Measurements from ENCODE around the gene KCNK4. TPM values are rescaled to one million over a fixed set of nuclear protein-coding genes. Genes with fewer than 3 reads are reported as not detected.

KCNK4 gene
- total and polyA plus RNA-seq, 2 donors (not counting 3 experiments of a cell fraction or from before 2014, with no cell fraction given), result 0.06 to 0.44 TPM

DNA sequence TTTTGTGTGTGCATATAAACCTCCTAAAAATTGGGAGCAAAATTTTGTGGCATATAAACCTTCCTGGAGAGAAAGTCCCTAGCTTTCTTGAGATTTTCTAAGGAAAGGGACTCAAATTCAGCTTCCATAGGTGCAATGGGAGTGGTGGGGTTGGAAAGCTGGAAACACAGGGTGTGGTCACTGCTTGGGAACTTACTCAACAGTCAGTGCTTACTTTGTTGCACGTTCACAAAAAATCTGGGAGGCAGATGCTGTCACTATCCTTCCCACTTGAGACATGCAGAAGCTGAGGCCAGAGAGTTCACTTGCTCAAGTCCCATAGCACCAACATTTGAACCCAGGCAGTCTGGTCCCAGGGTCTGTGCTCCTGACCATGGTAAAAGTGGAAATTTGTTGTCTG lies 5.1 kb downstream of the KCNK4 start:
- no TSS peak for BruUV-seq (replicated peaks)
- no peak overlapping the region for H3K4me3 ChIP-seq (replicated peaks in 1 of 3; ENCODE audit: insufficient read depth in 1 of 3, low read depth in 1 of 3, low read length in 3 of 3)
- H3K9me1 ChIP-seq (replicated peaks; ENCODE audit: control insufficient read depth, extremely low read depth, insufficient read depth, low read length), result no peaks in the 10 kb centered on the region
- no peak overlapping the region for H2AFZ ChIP-seq (ENCODE audit: low read depth, low read length)
- no peaks in the 10 kb centered on the region for H4K20me1 ChIP-seq (replicated peaks; ENCODE audit: control insufficient read depth, extremely low read depth, insufficient read depth, low read length)
- TF ChIP-seq POLR2A (IDR thresholded peaks at IDR 0.05; ENCODE audit: low read depth, low read length) (no peak), EZH2 (IDR thresholded peaks at IDR 0.05; ENCODE audit: borderline replicate concordance, low read depth, low read length, severe bottlenecking) (no peak), JUN (IDR thresholded peaks at IDR 0.05; ENCODE audit: borderline replicate concordance, insufficient read depth, insufficient read length, low read depth) (no peak), FOS (IDR thresholded peaks at IDR 0.05; ENCODE audit: borderline replicate concordance, insufficient read depth, low read length) (no peak), MAX (IDR thresholded peaks at IDR 0.05; ENCODE audit: insufficient read depth, insufficient read length) (no peak), GATA2 (IDR thresholded peaks at IDR 0.05; ENCODE audit: insufficient read depth, insufficient read length, low read depth, low read length) (no peak), MYC (IDR thresholded peaks at IDR 0.05; ENCODE audit: low read depth, low read length) (no peak)
- TF ChIP-seq, protein P1, sequence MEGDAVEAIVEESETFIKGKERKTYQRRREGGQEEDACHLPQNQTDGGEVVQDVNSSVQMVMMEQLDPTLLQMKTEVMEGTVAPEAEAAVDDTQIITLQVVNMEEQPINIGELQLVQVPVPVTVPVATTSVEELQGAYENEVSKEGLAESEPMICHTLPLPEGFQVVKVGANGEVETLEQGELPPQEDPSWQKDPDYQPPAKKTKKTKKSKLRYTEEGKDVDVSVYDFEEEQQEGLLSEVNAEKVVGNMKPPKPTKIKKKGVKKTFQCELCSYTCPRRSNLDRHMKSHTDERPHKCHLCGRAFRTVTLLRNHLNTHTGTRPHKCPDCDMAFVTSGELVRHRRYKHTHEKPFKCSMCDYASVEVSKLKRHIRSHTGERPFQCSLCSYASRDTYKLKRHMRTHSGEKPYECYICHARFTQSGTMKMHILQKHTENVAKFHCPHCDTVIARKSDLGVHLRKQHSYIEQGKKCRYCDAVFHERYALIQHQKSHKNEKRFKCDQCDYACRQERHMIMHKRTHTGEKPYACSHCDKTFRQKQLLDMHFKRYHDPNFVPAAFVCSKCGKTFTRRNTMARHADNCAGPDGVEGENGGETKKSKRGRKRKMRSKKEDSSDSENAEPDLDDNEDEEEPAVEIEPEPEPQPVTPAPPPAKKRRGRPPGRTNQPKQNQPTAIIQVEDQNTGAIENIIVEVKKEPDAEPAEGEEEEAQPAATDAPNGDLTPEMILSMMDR (IDR thresholded peaks at IDR 0.05; ENCODE audit: extremely low read depth in 1 of 2, insufficient read depth in 1 of 2, low read depth in 1 of 2, low read length in 2 of 2), result no peak
- peaks cover 17% of the 10 kb centered on the region for H3K4me1 ChIP-seq (ENCODE audit: control insufficient read depth, extremely low read depth, insufficient read depth, low read length)
- H3K27me3 ChIP-seq (ENCODE audit: control insufficient read depth in 2 of 2, insufficient read depth in 2 of 2, low read length in 2 of 2), result peaks cover 57 to 86% of the 10 kb centered on the region in 2 experiments
- H3K9me3 ChIP-seq (replicated peaks; ENCODE audit: control insufficient read depth, insufficient read depth, low read length), result no peaks in the 10 kb centered on the region
- no peaks in the 10 kb centered on the region for H3K79me2 ChIP-seq (ENCODE audit: control insufficient read depth, insufficient read depth, low read length)
- H3K9ac ChIP-seq (replicated peaks; ENCODE audit: extremely low read depth, insufficient read depth, low read length), result no peak overlapping the region
- DNase-seq (ENCODE audit: low read depth, low spot score) (no peak), FAIRE-seq (no peak)
- H3K36me3 ChIP-seq (ENCODE audit: control insufficient read depth in 2 of 2, extremely low read depth in 1 of 2, insufficient read depth in 2 of 2, low read length in 2 of 2), result no peaks in the 10 kb centered on the region
- dilution Hi-C loops (cut with MboI; ENCODE audit: extremely low pct_ligation_motif_present, low sequenced_read_pairs) (no loop called here), intact Hi-C loops (cut with micrococcal nuclease) (no loop called here)
- H3K27ac ChIP-seq (ENCODE audit: insufficient read depth, low read depth, low read length), result no peak overlapping the region
- POLR2A ChIA-PET, result no interaction called here
- CTCF ChIA-PET, result interaction anchor here (1.7 kb wide), 1 partner anchor 92 kb away, joined by 6 read pairs; no protein-coding TSS in a partner anchor
- H3K4me2 ChIP-seq (ENCODE audit: insufficient read depth, low read length), result no peak overlapping the region

All from endothelial cell of umbilical vein (primary cell).